ENCODE results near the gene CPT2.

GRCh38 chr1:53166366-53166765 is 30.3 kb upstream of the CPT2 start:
- TF ChIP-seq POLR2AphosphoS5 (IDR thresholded peaks at IDR 0.05; ENCODE audit: low read depth, low read length) (no peak), POLR2A (IDR thresholded peaks at IDR 0.05; ENCODE audit: low read depth, low read length) (no peak), TAF1 (IDR thresholded peaks at IDR 0.05; ENCODE audit: low read depth, low read length) (no peak), PAX5 (IDR thresholded peaks at IDR 0.05; ENCODE audit: insufficient read depth, low read length, severe bottlenecking) (no peak), POU2F2 (IDR thresholded peaks at IDR 0.05; ENCODE audit: low read depth, low read length) (no peak), SPI1 (IDR thresholded peaks at IDR 0.05; ENCODE audit: low read depth, low read length) (no peak)

Data from GM12891 (cell line).